T1000 (cell line): Measurements from ENCODE around the gene LYPD3.

Source experiments
- DNase-seq: peaks from one replicate; lab custom pipeline; 2025; ENCODE audit warnings: mixed read lengths; lab: John Stamatoyannopoulos, UW

The LYPD3 gene

DNA sequence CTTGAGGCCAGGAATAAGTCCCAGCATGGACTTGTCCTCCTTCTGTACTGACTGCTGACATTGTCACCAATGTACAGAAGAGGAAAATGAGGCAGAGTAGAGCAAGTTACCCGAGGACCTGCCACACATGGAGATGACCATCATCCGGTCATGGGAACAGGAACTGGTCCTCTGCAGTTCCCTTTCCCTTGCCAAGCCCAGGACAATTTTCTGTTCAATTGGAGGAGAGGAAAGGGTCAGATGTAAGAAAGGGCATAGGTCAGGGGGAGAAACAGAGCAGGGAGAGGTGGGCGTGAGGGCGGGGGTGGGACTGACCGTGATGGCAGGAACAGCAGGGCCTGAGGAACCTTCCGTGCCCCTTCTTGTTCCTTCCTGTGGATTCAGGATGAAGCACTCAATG is 20.5 kb upstream of the LYPD3 start:
- no peak for DNase-seq

DNA sequence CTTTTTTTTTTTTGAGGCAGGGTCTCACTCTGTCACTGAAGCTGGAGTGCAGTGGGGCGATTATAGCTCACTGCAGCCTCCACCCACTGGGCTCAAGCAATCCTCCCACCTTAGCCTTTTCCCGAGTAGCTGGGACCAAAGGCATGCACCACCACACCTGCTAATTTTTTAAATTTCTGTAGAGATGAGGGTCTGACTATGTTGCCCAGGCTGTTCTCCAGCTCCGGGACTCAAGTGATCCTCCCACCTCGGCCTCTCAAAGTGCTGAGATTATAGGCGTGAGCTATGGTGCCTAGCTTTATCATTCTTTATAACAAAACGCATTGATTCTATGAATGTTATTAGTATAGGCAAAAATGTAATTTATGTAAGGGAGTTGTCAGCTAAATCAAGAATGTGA is 17.9 kb upstream of the LYPD3 start:
- no peak for DNase-seq

DNA sequence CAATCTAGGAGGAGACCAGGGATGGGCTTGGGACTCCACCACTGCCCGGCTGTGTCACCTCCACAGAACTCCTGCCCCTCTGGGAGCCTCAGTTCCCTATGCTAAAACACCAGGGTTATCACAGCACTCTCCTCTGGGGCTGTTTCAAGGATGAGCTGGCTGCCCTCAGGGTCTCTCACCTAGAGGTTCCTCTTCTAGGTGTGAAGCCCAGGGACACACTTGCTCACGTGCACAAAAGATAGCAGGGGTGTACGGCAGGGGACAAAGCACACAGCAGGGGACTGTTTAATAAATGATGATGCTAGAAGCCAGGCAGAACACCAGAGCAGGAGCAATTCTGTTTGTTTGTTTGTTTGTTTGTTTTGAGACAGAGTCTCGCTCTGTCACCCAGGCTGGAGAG is 16.8 kb upstream of the LYPD3 start:
- no peak for DNase-seq

DNA sequence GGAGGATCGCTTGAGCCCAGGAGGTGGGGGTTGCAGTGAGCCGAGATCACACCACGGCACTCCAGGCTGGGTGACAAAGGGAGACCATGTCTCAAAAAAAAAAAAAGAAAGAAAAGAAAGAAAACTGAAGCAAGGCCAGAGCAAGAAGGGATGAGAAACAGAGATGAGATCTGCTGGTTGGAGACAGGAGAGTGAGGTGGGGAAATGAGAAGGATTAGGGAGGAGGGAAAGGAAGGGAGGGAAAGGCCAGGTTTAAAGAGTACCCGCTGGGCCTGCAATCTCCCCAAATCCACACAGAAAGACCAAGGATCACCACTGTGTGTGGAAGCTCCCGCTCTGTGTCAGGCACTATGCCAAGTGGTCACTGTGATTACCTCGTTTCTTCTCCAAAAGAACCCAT is 16.3 kb upstream of the LYPD3 start:
- no peak for DNase-seq

DNA sequence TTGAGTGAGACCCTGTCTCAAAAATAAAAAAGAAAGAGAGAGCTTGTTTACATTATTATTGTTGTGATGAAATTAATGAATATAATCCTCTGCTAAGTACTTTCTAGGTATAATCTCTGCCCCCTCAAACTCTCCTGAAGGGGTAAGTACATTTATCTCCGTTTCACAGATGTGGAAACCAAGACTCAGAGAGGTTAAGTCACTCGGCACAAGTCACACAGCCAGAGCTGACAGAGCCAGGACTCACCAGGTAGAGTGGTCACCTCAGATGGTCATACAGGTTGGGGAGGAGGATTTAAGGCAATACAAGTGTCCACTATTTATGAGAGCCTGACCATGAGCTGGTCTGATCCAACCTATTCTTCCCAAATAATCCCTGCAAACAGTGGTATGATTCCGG is 15.2 kb upstream of the LYPD3 start:
- DNase-seq = no peak

DNA sequence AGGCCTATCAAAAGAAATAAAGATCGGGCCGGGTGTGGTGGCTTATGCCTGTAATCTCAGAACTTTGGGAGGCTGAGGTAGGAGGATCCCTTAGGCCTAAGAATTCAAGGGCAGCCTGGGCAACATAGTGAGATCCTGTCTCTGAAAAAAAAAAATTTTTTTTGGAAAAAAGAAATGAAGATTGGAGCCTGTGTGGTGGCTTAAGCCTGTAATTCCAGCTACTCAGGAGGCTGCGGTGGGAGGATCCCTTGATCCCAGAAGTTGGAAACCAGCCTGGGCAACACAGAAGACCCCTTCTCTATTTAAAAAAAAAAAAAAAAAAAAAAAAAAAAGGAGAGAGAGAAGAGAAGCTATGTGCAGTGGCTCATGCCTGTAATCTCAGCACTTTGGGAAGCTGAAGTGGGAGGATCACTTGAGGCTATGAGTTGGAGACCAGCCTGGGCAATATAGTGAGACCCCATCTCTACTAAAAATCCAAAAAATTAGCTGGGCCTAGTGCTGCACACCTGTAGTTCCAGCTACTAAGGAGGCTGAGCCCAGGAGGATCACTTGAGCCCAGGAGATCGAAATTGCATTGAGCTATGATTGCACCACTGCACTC is 14.7 kb upstream of the LYPD3 start:
- DNase-seq = no peak

DNA sequence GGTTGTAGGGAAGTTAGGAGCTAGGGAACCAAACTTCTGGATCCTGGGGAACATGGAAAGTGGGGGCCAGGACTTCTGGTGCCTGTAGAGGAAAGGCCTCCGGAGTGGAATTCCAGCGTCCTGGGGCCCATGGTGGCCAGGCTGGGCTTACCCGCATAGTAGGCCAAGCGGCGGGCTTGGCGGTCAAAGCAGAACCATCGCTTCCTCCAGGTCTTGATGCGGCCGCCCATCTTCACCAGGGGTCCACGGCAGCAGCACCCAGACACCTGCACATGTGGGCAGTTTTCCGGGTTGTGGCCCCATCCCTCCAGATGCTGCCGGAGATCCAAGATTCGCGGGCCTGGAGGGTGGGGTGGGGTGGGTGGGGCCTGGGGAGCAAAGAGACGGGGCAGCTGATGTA is 13.8 kb upstream of the LYPD3 start:
- no peak for DNase-seq

DNA sequence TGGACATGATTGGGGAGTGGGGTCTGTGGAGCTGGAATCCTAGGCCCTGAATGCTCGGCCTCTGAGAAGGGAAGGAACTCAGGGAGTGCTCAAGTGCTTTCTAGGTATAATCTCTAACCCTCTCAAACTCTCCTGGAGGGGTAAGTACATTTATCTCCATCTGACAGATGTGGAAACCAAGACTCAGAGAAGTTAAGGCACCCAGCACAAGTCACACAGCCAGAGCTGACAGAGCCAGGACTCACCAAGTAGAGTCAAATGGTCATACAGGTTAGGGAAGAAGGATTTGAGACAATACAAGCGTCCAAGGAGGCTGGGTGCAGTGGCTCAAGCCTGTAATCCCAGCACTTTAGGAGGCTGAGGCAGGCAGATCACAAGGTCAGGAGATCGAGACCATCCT is 12.9 kb upstream of the LYPD3 start:
- DNase-seq = no peak

DNA sequence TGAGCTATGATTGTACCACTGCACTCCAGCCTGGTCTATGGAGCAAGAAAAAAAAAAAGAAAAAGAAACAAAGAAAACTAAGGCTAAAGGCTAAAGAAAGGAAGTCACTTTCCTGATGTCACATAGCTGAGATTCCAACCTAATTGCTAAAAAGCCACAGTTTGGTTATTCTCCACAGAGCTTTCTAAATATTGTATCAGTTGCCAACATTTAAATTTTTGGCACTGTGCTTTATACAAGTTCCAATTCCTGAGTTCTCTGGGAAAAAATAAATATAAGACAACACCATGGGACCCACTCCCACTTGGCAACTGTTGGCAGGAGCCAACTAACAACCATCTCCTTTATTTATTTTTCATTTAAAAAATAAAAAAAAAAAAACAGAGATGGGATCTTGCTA is 11.2 kb upstream of the LYPD3 start:
- no peak for DNase-seq

DNA sequence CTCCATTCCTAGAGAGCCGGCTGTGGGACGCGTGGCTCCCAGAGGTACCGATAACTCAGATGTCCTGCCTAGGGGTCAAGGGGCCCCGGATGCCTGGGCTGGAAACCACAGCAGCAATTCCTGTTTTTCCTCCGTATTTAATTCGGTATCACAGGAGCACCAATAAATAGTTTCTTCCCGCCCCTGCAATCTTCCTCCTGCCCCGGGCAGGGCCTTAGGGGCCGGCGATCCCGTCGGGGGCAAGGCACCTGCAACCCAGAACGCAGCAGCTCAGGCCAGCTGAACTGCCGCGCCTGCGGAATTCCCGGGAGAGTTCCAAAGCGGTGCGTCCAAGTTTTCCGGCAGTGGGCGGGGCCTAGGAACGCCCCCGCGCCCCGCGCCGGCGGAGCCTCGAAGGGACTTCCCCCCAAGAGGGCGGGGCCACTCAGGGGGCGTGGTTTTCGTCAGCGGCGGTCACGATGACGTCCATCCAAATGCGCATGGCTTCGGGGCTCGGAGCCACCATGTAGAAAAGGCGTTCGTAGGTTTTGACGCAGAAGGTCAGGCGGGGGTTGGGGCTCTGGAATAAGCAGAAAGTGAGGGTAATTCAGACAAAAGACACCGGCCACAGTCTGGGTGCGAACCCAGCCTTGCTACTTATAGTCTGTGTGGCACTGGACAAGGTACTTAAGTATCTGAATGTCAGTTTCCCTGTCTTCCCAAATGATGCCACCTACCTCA is 9.7 kb upstream of the LYPD3 start:
- DNase-seq = peak; percentile 90

DNA sequence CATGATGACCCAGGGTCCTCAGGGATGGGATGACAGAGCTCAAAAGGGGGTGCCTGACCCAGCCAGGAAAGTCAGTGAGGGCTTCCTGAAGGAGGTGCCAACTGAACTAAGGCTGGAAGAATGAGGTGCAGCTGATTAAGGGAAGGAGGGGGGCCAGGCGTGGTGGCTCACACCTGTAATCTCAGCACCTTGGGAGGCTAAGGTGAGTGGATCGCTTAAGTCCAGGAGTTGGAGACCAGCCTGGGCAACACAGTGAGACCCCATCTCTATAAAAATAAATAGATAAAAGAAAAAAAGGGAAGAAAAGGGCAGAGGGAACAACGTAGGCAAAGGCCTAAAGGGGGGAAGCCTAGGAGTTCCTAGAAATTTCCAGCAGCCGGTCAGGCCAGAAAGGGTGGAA is 9.1 kb upstream of the LYPD3 start:
- no peak for DNase-seq

DNA sequence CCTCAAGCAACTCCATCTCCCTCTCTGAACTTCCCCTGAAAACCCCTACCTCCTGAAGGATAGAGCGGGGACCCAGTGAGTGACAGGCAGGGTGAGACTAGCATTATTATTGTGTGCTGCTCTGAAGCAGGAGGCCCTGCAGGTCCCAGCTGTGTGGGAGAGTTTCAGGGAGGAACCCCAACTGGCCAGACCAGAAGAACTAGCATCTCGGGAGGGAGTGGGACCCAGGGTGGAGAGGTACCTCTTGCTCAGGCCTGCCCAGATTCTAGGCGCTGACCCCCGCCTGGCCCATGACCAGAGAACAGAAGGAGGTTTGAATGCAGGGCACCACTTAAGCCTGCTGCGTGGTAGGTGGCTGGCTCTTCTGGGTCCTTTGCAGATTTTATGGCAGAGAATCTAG is 5.7 kb upstream of the LYPD3 start:
- DNase-seq = no peak

DNA sequence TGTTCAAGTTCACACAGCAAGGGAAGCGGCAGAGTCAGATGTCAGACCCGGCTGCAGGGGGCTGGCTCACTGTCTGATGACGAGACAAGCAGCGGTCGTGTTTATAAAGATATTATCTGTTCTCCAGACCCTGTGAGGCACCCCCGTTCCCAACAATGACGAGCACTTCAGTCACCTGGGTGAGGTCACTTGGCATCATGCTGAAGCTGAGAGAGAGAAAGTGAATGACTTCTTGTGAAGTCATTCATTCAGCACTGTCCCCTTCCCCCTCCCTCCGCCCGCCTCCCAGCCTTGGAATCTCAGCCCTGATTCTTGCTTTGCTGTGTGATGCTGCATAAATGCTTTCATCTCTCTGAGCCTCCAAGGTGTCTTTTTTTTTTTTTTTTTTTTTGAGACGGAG is 4.9 kb upstream of the LYPD3 start:
- peak; percentile 63 for DNase-seq

DNA sequence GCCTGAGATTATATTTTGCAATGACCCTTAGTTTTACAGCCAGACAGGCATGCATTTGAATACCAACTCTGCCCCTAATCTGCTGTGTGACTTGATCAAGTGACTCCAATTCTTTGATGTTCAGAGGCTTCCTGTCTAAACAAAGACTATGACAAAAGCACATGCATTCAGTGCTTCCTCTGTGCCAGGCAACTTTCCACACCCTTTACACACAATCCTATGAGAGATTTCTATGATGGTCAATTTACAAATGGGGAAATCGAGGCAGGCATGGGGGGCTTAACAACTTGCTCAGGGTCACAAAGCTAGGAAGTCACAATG is 3.7 kb upstream of the LYPD3 start:
- no peak for DNase-seq

DNA sequence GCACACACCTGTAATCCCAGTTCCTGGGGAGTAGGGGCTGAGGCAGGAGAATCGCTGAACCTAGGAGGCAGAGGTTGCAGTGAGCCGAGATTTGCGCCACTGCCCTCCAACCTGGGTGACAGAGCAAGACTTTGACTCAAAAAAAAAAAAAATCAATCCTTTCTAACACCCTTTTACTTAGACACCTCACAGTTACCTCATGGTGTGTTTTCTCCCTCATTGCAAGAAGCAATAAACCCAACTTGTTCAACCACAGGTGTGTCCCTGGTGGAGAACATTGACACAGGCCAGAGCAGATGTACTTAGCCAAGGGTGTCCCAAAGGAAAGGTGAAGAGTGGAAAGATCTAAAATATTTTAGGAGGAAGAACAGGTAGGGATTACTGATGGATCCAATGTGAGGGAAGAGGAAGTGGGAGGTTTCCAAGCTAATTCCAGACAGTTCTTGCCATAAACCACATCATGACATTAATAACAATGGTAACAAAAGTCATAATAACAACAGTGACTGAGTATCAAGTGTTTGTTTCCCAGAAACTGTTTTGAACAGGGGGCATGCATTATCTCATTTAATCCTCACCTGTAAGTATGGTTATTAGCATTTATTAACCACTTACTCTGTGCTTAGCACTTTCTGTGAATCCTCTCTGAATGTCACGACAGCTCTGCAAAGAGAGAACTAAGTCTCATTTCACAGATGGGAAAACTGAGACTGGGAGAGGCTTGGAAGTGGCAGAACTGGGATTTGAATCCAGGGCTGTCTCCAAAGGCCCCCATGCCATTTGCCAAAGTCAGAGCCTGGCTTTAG is 3.1 kb upstream of the LYPD3 start:
- no peak for DNase-seq

DNA sequence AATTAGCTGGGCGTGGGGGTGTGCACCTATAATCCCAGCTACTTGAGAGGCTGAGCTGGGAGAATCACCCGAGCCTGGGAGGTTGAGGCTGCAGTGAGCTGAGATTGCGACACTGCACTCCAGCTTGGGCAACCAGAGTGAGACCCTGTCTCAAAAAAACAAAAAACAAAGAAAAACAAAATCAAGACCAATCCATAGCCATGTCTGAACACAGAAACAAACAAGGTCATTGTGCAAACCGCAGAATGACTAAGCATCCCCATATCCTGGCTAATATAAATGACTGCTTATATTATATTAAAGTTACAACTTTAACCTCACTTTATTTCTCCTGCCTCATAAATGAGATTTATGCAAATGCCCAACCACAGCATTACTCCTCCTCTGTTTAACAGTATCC is 2.3 kb upstream of the LYPD3 start:
- DNase-seq = no peak

DNA sequence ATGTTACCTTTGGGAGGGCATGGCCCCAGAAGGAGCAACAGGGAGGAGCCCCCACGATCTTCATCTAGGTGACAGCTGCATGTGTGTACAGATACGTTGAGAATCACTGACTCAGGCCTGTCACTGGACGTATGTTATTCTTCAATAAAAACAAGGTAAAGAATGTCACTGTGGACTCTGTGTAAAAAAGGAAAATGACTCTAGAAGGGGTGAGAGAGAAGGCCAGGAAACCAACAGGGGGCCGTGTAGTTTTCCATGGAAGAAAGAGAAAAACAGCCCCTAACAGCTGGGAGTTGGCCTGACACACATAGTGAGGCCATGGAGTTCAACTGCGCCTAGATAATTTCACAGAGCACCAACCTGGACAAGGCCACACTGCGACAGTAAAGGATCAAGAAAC is 1.9 kb upstream of the LYPD3 start:
- DNase-seq = no peak

DNA sequence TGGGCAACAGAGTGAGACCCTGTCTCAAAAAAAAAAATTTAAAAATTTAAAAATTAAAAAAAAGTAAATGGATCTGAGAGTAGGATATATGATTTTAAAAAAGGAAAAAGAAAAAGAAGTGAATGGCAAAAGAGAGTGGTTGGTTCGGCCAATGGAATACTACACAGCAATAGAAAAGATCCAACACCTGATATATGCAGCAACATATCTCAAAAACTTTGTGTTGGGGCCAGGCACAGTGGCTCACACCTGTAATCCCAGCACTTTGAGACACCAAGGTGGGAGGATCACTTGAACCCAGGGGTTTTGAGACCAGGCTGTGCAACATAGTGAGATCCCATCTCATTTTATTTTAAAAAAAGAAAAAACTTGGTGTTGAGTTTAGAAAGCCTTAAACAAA is 1.4 kb upstream of the LYPD3 start:
- DNase-seq = no peak

DNA sequence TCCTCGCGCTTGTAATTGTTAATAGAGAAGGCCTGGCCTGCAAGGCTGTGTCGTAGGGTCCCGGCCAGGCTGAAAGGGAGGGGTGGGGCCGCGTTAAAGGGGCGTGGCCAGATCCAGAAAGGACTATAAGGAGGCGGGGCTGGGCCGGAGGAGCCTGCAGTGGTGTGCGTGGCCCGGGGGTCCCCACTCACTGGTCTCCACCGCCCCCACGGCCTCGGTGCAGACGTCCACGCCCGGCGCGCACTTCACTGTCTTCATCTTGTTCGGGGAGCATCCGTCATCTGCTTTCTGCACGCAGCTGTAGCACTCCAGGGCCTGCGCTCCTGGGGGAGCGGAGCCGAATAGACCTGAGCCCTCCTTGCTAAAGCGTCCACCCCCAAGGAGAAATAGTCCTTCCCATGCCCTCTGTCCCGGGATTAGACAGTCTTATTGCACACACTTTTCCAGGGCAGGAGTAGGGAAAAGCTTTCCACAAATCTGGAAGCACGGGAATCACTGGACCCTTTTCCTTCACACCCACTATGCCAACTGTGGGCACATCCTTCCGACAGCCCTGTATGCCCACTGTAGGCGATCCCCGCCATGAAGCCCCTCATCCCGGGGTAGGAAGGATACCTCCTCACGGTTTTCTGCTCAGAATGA is 1.2 kb downstream of the LYPD3 start:
- DNase-seq = no peak

DNA sequence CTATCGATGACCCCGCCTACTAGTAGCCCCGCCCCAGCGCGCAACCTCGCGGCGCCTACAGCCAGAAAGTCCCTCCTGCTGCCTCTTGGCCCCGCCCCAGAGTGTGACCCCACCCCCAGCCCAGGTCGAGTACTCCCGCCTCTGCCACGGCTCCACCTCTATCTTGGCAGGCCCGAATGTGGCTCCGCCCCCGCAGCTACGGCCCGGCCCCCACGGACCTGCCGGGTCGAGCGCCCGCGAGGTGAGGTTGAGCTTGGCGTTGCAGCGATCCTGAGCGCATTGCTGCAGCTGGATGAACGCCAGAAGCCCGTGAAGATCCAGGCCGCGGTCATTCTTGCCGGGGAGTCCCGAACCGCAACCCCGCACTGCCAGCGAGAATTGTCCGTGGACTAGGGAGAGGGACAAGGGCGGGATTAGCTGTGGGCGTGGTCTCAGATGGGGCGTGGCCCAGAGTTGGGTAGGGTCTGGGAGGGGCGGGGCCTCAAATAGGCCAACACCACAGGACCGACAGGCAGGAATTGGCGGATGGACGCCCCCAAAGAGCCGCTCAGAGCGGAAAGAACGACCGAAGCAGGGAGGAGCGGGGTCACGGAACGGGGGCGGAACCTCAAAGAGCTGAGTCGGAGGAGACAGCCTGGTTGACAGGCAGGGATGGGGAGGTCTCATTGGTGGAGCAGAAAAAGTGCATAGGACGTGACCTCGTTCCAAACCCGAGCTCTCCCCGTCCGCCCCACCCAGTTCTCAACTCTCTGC is 1.9 kb downstream of the LYPD3 start:
- peak; percentile 93 for DNase-seq

DNA sequence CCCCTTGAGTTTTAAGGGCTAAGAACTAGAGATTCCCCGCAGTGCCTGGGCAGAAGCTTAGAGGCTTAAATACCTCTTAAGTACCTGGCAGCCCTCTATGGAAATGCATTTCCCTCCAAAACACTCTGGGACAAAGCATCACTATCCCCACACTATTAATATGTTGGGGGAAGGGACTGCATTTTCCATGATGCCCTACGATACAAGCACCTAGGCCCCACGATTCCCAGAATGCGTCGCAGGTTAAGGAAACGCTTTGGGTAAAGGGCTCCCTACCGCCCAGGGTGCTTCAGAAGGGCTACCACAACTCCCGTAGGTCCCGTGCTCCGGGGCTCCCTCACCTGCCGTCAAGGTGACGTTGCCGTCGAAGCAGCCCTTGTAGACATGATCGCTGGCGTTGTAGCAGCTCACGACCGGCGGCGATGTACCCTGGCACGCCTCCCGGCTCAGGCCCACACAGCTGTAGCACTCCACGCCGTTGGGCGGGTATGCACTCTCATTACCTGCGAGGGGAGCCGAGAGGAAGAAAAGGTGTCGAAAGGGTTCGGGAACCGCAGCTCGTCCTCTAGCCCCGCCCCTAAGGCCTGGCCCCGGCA is 2.5 kb downstream of the LYPD3 start:
- DNase-seq = no peak

DNA sequence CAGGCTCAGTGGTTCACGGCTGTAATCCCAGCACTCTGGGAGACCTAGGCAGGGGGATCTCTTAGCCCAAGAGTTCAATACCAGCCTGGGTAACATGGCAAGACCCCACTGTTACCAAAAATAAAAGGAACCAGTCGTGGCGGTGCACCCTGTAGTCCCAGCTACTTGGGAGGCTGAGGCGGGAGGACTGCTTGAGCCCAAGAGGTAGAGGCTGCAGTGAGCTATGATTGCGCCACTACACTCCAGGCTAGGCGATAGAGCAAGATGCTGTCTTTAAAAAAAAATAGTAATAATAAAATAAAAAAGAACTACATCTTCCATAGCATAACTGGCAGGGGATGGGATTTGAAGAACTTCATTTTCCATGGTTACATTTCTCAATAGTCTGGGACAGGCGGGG is 3.0 kb downstream of the LYPD3 start:
- no peak for DNase-seq
